Stimulated activated CD4-positive, alpha-beta T cell treated with anti-CD3 and anti-CD28 coated beads, Interleukin-2, amount 100 ng/mL, for 48 hours (primary cell): Measurements from ENCODE around the gene FANCE.
"Not testable (repeated sequence)": the region's sequence is repeated elsewhere in the genome, so short reads cannot be mapped to it uniquely, and the experiment has no call there.

Experiments
- DNase-seq, 2 donors: peaks; one replicate each; pipeline ENCODE4 v3.0.0-alpha.2; 2020

The FANCE gene

GRCh38 chr6:35435074-35435837 is 16.9 kb upstream of the FANCE start:
- DNase-seq, result no peak

- no peak for DNase-seq
Observed at GRCh38 chr6:35436071-35436857, 15.9 kb upstream of the FANCE start.

- DNase-seq, result not testable (repeated sequence)
Observed at GRCh38 chr6:35438378-35439065, 13.6 kb upstream of the FANCE start.

GRCh38 chr6:35439308-35439707 is 12.8 kb upstream of the FANCE start:
- no peak for DNase-seq

- no peak for DNase-seq
Observed at GRCh38 chr6:35441205-35441604, 10.9 kb upstream of the FANCE start.

- DNase-seq, result no peak
Observed at GRCh38 chr6:35441642-35442041, 10.5 kb upstream of the FANCE start.

GRCh38 chr6:35442693-35443092 is 9.4 kb upstream of the FANCE start:
- no peak for DNase-seq

GRCh38 chr6:35443341-35444030 is 8.7 kb upstream of the FANCE start:
- no peak for DNase-seq

- no peak for DNase-seq
Observed at GRCh38 chr6:35445691-35446090, 6.4 kb upstream of the FANCE start.

- no peak for DNase-seq
Observed at GRCh38 chr6:35448191-35448590, 3.9 kb upstream of the FANCE start.

GRCh38 chr6:35449287-35449881 is 2.8 kb upstream of the FANCE start:
- DNase-seq, result peak in 1 of 2 donors; percentile 21

GRCh38 chr6:35451354-35452182 is 570 bp upstream of the FANCE start:
- no peak for DNase-seq

GRCh38 chr6:35453236-35453635 is 1.1 kb downstream of the FANCE start:
- DNase-seq, result no peak

- no peak for DNase-seq
Observed at GRCh38 chr6:35454391-35455110, 2.4 kb downstream of the FANCE start.

GRCh38 chr6:35457907-35458306 is 5.8 kb downstream of the FANCE start:
- no peak for DNase-seq

GRCh38 chr6:35461270-35461669 is 9.1 kb downstream of the FANCE start:
- no peak for DNase-seq

- no peak for DNase-seq
Observed at GRCh38 chr6:35463292-35463691, 11.2 kb downstream of the FANCE start.

GRCh38 chr6:35465646-35466045 is 13.5 kb downstream of the FANCE start:
- DNase-seq, result no peak

- peak; percentile 96 for DNase-seq
Observed at GRCh38 chr6:35468181-35468979, 16.2 kb downstream of the FANCE start, which contains the start of gene RPL10A. RPL10A (plus strand) TSS chr6:35468401; CDS start chr6:35468435, 34 bp downstream.
